WERI-Rb-1 (cell line): ENCODE results near the gene RBM12.

Experiments used
- DNase-seq: peaks from one replicate; pipeline ENCODE4 v3.0.0-alpha.2; 2020
- H3K27ac ChIP-seq: fragments of 250-450 bp; sonication (Bioruptor Pico); 2 replicates; pipeline ENCODE4 v1.5.1; 2020; ENCODE audit warnings: mild to moderate bottlenecking, moderate library complexity
- H3K27me3 ChIP-seq: fragments of 250-450 bp; sonication (Bioruptor Pico); 2 replicates; pipeline ENCODE4 v1.5.1; 2021; ENCODE audit warnings: mild to moderate bottlenecking, low read depth, moderate library complexity; ENCODE audit not compliant: insufficient read depth, severe bottlenecking
- H3K36me3 ChIP-seq: fragments of 250-450 bp; sonication (Bioruptor Pico); 2 replicates; pipeline ENCODE4 v1.5.1; 2020; ENCODE audit warnings: mild to moderate bottlenecking, moderate library complexity
- H3K4me3 ChIP-seq: 2 replicates; pipeline ENCODE4 v1.5.1; 2011; ENCODE audit warnings: low read depth, mild to moderate bottlenecking, control low read depth, low read length
- H3K9me3 ChIP-seq: fragments of 250-450 bp; sonication (Bioruptor Pico); 2 replicates; pipeline ENCODE4 v1.5.1; 2021; ENCODE audit warnings: mild to moderate bottlenecking, moderate library complexity; ENCODE audit not compliant: severe bottlenecking
- TF ChIP-seq, protein P1 (sequence below): IDR thresholded peaks from 2 replicates; pipeline ENCODE4 v1.5.1; 2011; ENCODE audit warnings: low read depth, mild to moderate bottlenecking, control low read depth, inconsistent platforms, low read length

RBM12 gene

GRCh38 chr20:35611482-35611881, 53.2 kb downstream of the RBM12 start:
- no peak overlapping the region for H3K4me3 ChIP-seq
- TF ChIP-seq, protein P1, sequence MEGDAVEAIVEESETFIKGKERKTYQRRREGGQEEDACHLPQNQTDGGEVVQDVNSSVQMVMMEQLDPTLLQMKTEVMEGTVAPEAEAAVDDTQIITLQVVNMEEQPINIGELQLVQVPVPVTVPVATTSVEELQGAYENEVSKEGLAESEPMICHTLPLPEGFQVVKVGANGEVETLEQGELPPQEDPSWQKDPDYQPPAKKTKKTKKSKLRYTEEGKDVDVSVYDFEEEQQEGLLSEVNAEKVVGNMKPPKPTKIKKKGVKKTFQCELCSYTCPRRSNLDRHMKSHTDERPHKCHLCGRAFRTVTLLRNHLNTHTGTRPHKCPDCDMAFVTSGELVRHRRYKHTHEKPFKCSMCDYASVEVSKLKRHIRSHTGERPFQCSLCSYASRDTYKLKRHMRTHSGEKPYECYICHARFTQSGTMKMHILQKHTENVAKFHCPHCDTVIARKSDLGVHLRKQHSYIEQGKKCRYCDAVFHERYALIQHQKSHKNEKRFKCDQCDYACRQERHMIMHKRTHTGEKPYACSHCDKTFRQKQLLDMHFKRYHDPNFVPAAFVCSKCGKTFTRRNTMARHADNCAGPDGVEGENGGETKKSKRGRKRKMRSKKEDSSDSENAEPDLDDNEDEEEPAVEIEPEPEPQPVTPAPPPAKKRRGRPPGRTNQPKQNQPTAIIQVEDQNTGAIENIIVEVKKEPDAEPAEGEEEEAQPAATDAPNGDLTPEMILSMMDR = no peak
- no peak overlapping the region for H3K27ac ChIP-seq
- no peaks in the 10 kb centered on the region for H3K36me3 ChIP-seq
- no peaks in the 10 kb centered on the region for H3K27me3 ChIP-seq
- no peak for DNase-seq
- no peaks in the 10 kb centered on the region for H3K9me3 ChIP-seq

GRCh38 chr20:35610833-35611427, 53.8 kb downstream of the RBM12 start:
- Histone ChIP-seq H3K27ac (no peak overlapping the region), H3K27me3 (no peaks in the 10 kb centered on the region), H3K4me3 (no peak overlapping the region), H3K9me3 (no peaks in the 10 kb centered on the region), H3K36me3 (no peaks in the 10 kb centered on the region)
- TF ChIP-seq, protein P1 = no peak
- no peak for DNase-seq

GRCh38 chr20:35607003-35607735, 57.5 kb downstream of the RBM12 start:
- no peak overlapping the region for H3K4me3 ChIP-seq
- H3K27ac ChIP-seq = no peak overlapping the region
- no peak for DNase-seq
- H3K9me3 ChIP-seq = no peaks in the 10 kb centered on the region
- TF ChIP-seq, protein P1 = no peak
- no peaks in the 10 kb centered on the region for H3K36me3 ChIP-seq
- H3K27me3 ChIP-seq = no peaks in the 10 kb centered on the region

- Histone ChIP-seq H3K36me3 (no peaks in the 10 kb centered on the region), H3K27me3 (no peaks in the 10 kb centered on the region), H3K27ac (no peak overlapping the region), H3K9me3 (no peaks in the 10 kb centered on the region), H3K4me3 (no peak overlapping the region)
- no peak for DNase-seq
- TF ChIP-seq, protein P1 = no peak
Measured at GRCh38 chr20:35606127-35606526, 58.6 kb downstream of the RBM12 start.

GRCh38 chr20:35604449-35604747, 60.3 kb downstream of the RBM12 start:
- no peaks in the 10 kb centered on the region for H3K27me3 ChIP-seq
- DNase-seq = peak; percentile 68
- no peaks in the 10 kb centered on the region for H3K9me3 ChIP-seq
- no peak overlapping the region for H3K4me3 ChIP-seq
- TF ChIP-seq, protein P1 = peak; percentile 75
- H3K36me3 ChIP-seq = no peaks in the 10 kb centered on the region
- H3K27ac ChIP-seq = no peak overlapping the region
